NCI-H1436 (cell line): ENCODE data around the gene LOX.
A peak's percentile ranks its signal among the peaks of the same experiment; 100 is the strongest.

Source experiments
- DNase-seq: peaks from one replicate; lab custom pipeline; 2025; lab: John Stamatoyannopoulos, UW

The LOX gene, protein sequence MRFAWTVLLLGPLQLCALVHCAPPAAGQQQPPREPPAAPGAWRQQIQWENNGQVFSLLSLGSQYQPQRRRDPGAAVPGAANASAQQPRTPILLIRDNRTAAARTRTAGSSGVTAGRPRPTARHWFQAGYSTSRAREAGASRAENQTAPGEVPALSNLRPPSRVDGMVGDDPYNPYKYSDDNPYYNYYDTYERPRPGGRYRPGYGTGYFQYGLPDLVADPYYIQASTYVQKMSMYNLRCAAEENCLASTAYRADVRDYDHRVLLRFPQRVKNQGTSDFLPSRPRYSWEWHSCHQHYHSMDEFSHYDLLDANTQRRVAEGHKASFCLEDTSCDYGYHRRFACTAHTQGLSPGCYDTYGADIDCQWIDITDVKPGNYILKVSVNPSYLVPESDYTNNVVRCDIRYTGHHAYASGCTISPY

DNA sequence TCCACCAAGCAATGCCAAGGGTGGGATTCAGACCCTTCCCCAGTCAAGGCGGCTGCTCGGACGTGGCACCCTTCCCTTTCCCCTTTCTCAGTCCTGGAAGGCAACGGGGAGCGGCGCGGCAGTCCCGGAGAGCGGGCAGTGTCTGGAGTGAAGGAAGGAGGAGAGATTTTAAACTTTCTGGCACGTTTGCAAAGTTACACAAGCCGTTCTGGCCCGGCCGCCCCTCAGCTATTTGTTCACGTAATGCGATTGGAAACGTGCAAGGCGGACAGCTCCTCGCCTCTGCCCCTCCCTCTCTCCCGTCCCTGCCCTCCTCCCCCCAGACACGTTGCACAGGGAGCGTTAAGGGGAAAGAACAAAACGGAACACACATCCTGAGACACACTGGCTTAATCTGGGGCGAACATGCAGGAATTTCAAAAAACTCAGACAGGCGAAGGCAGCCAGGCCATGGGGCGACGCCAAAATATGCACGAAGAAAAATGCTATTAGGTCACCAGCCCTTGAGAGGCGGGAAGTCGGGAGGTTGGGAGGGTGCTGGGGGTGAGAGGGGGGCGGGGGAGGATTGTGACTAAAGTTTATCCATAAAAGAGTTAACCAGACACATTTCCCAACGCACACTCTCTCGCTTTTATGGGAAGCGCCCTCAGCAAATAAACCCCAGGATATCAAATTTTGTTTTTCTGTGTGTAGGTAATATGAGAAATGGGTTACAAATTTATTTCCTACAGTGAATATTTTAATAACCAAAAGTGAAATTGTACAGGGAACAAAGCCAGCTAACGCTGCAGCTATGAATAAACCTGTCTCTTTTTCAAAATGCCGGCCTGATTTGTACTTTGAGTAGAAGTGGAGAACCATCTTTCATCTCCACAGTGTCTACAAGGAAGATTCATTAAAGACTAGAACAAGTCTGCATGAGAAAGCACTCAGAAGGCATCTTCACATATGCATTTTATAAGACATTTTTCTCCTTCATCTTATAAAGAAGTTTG lies at the start of gene LOX:
Gene LOX (minus strand): TSS at position 144 of the 995 bp plus-strand sequence. CDS start 274 bp downstream, outside the sequence.
- DNase-seq, result no peak

DNA sequence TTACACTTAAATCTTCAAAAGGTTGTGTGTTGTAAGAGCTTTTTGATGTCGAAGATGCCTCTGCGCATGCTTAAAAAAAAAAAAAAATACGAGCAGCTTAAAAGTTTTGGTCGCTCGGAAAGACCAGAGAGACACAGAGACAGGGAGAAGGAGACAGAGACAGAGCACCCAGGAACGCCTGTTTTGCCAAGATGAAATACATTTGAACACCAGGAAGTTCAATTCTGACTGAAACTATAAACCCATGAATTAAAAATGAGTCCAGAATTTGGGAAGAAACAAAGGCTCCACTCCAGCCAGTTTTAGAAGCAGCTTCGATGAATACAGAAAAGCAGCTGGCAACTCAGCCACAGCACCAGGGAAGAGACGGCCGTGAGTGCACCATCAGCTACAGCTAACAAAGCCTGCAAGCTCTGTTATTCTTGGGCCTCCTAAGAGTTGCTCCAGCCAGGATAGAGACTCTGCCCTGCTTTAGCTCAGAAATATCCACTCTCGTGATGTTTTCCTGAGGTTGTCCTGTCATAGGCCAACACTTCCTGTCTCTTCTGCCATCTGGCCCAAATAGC lies 48.8 kb upstream of the LOX start:
- DNase-seq, result no peak

DNA sequence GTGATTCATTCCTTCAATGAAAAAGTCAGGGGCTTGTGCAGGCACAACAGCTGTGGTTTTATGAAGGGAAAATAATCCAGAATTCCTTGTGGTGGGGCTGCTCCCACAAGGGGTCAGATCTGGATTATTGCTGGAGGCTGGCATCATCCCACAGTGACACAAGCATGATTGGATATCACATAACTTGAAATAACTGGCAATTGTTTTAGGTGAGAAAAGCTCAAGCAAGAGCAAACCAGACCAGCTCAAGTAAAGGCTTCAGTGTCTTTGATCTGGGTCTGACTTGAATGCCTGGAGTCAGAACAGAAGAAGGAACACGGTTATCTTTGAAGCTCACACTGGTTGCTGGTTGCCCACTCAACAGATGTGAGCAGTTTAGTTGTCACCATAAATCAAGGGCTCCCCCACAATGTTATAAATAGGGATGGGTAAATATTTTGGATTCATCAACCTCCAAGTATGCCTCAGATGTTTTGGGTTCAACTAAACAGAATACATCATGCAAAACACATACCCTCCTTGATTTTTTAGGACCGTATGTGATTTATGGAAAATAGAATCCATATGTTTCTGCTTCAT lies 48.2 kb upstream of the LOX start:
- no peak for DNase-seq

DNA sequence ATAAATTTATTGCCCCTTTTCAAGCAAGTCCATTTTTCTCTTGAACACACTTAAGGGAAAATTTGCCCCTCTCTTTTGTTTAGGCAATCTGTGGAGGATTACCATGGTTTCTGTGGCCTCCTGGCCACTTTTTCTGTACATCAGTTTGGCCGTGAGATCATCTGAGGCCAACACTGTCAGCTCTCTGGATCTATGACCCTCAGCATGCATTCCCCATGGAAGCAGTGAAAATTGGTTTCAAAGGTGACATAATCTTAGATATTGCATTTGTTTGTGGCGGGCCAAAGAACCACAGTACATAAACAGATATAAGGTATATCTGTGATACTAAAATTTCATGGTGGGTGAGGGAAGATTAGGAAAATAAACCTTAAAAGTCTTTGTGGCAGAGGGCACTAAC lies 46.7 kb upstream of the LOX start:
- DNase-seq, result no peak

DNA sequence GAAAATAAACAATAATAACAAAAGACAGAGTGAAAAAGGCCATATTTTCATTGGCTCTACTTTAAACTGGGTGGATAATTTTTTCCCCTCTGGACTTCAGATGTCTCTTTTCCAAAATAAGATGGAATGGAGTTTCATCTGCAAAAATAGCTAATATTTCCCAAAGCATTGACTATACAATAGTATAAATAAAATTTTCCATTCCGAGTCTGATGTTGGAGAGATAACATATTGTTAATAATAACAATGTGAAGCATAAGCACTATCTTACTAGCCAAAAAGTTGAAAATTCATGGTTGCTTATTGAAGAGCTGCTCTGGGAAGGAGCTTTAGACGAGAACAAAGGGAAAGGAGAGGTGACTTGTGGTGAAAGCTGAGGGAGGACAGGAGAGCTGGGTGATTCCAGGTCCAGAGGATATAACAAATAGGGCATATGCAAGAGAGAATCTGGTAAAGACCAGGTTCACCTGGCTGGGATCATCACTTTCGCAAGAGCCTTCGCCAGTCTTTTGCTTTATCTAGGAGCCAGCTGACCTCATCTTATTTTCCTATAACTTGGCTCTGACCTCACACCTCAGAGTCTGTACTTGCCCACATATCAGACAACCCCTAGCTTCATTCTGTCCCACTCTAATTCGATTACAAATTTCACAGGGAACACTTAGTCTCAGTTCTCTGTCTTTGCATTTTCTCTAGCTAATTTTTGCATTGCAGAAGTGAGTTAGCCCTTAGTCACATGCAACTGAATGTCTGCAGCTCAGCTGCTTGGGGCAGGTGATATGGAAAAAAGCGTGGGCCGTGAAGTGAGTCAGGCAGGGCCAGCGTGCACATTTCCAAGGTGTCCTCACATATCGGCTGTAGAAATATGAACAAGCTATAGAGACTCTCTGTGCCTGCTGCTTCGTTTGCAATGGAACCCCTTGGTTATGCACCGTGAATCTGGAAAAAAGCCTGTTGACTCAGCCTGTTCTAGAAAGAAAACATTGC lies 43.7 kb upstream of the LOX start:
- no peak for DNase-seq

DNA sequence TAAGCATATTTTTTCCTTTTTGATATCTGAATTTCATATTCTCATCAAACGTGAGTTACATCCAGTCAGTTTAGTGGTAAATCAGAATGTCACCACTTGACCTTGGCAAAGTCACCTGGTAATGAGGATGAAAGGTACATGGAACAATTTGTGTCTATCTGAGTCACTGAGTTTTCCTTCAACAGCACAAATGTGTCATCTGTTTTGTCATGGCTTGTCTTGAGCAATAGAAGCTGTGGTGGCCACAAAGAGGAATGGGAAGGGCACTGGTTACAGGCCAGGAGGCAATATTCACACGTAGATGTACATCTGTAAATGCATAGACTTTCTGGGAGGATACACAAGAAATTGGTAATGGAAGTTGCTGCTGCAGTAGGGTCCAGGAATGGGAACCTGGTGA lies 42.9 kb upstream of the LOX start:
- DNase-seq, result no peak

DNA sequence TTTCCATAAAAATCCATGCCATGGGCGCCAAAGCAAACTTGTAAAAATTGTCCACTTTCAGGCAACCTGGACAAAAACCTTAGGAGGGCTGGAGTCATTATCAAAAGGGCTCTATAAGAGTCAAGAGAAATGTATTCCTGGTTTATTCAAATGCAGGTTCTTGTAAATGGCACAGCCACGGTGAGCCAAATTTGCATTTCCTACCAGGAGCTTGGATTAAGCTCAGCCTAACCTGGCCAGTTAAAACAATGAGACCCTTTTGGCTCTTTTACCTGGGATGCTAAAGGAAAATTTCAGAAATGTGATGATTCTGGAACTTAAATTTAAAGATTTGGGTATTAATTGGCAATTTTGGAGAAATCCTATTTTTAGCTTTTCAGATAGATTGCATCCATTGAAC lies 42.4 kb upstream of the LOX start:
- DNase-seq, result no peak

DNA sequence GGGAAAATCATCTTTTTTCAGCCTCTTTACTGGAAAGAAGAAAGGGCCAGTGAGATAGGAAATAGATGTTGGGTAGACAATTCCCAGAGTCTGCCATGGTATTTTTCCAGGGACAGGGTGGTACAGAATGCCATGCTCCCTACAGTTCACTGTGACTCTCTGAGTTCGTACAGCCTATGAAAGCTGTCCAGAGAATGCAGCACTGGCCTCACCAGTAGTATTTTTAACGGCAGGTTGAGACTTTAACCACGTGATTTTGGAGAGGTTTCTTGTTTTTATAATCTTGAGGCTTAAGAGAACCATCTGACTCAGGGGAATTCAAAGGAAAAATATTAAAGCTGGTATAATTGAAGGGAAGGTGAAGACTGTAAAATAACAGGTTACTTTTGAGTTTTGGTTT lies 41.1 kb upstream of the LOX start:
- DNase-seq, result no peak

DNA sequence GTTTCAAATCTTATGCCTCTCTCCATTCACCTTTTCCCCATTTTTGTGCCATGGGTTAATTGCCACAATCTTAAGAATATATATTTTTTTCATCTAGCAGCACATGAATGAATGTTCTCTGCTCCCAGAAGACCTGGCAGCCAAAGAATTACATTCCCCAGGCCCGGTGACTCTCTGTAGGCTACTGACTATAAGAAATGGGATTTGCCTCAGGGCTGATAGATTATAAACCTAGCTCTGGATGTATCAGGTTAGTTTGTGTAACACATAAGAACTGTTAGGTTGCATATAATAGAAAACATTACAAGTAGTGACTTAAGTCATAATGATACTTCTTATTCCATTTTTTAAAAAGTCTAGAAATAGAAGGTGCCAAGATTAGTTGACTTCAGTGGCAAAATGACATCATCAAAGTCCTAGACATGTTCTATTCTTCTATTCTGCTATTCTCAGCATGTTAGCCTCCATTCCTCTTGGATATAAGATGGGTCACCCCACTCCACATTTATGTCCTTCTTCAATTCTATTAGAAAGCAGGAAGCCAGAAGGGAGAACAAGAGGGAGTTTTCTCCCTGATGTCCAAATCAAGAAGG lies 40.4 kb upstream of the LOX start:
- DNase-seq, result no peak

DNA sequence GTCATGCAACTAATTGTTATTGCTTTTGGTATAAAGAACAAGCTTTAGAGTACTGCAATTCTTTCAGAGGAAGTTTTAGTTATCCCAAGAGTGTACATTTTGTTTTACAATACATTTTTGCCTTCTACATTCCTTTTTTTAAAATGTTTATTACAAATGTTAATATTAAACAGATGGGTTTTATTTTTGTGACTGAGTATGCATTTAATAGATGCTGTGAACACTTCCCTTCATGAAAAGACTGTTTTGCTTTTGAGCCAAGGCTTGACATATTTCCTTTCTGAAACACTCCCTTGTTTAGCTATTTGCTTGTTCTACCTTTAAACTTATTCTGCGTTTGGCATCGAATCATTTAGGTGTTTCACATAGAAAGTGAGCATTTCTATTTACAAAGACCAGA lies 36.4 kb upstream of the LOX start:
- DNase-seq, result no peak

DNA sequence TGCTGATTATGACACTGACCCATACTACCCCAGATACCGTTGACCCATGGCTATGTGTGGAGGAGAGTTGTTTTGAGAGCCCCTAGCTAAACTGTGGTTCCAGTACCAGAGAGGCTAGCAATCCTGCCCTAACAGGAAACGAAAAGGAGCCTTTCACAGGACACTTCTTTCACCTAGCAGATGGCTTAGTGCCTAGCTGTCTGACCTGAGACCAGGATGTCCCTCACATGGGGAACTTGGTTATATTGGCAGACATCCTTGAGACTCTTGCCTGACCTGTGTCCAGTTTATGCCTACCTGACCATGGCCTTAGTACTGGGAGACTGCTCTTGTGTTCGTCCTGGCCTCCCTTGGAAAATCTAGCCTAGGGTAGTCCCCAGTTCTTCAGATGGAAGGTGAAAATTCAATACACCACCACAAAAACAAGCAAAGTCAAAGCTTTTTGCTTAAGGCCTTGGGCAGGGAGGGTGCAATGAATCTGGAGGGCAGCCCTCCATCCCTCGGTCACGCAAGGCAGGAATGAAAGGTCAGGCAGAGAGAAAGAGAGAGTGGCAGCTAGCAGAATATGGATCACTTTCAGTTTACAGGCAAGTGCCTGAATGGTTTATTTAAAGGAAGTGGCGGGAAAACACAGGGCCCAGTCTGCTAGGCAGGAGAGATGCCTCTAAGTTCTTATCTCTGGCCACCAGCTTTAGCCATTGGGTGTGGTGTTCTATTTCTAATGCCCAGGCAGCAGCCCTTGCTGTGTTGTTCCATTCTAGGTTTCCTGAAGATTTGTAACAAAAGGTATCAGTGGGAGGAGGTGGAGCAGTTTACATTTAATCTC lies 34.9 kb upstream of the LOX start:
- DNase-seq, result no peak

DNA sequence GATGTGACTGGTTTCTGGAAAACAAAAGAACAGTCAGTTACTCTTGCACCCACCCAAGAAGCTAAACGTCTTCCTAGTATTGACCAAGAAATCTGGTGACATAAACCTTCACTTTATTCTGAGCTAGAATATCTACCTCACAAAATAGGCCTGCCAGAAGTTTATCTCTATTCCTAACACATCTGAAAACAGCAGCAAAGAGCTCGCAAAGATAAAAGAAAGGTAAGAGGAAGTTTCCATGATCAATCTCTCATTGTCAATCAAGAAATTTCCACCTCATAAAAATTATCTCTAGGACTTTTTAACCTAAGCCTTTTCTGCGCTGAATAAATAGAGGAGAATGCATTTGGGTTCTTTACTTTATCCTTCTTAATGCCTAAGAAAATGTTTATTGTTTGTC lies 34.0 kb upstream of the LOX start:
- no peak for DNase-seq

DNA sequence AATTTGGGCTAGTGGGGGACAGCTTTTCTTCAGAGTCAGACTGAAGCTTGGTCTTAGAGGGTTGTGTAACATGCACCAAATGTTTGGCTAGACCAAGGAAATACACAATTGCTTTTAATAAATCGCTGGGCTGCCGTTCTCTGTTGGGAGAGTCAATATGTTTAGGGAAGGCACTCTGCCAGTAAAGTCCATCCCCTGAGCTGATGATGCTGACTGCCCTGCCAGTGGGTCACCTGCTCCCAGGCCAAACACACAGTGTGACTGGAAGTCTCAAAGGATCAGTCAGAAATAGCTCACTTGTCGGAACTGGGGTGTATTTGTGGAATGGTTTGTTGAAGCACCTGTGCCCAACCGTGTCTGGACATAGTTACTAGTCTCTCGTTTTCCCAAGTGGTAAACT lies 33.4 kb upstream of the LOX start:
- no peak for DNase-seq

DNA sequence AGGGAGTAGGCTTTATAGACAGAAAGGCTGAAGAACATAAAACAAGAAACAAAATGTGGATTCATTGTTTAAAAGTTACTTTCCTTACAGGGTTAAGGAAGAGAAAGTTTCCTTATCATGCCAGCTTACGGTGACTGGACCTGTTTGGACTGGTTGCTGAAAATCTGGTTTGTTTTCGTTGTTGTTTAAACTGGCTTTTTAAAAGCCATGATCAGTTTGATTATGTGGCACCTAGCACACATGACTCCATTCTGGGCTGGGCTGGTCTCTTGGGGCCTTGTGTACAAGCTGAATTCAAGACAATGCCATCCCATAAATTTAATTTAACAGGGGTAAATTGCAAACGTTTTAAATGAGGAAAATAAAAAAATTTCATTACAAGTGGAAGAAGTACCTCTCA lies 32.9 kb upstream of the LOX start:
- no peak for DNase-seq

DNA sequence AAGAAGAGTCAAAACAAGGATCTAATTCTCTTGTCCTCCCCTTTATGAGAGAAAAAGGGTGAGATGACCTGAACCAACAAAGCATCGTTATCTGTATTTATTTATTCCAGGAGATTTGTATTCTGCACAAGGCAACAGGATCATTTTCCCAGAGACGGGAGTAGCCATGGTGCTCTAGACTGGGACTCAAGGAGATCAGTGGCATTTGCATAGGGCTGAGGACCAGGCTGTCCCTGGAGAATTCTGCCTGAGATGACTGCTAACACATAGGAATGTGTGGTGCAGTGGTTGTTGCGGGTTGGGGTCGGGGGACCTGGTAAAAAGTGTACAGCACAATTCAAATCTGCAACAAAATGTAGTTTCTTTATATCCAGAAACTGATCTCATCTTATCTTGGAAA lies 29.0 kb upstream of the LOX start:
- no peak for DNase-seq

DNA sequence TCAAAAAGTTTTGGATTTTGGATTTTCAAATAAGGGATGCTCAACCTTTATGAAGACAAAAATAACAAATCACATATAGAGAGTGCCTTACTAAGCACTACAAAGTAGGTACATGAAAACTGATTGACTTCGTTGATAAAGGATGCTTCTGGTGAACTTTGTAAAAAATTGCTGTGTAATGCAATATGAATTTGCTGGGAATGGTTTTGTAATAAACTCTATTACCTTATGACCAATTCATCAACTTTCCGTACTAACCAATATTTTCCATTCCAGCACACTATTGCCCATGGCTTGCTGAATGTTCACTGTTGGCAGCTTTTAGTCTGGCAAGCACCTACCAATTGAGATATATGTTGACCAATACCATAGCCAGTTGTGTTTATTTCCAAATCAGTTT lies 27.9 kb upstream of the LOX start:
- DNase-seq, result no peak

DNA sequence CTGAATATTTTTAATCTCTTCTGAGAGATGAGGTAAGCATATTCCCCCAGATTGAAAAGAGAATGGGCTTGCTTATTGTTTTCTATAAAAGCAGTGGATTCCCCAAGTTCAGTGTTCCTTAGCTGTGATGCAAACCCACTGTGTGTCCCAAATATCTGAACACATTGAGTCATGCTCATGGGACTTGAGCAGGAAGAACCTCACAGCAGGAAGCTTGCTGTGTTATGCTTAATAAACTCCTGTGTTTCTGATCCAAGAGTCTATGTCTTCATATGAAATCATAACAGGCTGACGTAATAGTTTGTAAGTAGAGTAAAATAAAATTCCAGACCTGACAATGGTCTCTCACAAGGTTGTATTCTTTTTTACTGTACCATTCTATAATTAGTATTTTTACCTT lies 24.8 kb upstream of the LOX start:
- no peak for DNase-seq

DNA sequence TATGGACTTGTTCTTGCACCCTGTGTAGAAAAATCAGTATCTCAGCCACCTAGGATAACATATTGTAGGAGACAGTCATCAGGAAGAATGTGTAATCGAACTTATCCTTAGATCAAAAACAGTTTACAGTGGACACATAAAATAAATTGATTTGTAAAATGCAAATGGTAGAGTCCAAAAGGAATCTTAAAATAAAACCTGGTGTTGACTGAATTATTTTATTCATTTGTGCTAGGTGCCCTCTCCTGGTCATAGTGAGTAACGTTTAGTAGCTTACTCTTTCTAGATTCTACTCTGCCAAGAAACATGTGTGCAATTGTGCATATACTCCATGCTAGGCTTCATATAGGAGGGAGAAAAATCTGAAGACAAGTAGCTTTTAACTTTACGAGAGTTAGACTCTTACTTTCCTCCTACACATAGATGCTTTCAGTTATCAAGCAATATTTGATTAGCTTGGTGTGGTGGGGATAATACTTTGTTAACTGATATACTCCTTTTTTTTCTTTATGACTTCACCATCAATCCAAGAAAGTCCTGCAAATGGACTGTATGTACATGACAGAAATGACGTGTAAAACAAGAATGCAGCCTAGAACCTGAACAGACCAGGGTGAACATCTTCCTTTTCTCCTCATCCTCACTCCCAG lies 23.7 kb upstream of the LOX start:
- DNase-seq, result peak; percentile 18

DNA sequence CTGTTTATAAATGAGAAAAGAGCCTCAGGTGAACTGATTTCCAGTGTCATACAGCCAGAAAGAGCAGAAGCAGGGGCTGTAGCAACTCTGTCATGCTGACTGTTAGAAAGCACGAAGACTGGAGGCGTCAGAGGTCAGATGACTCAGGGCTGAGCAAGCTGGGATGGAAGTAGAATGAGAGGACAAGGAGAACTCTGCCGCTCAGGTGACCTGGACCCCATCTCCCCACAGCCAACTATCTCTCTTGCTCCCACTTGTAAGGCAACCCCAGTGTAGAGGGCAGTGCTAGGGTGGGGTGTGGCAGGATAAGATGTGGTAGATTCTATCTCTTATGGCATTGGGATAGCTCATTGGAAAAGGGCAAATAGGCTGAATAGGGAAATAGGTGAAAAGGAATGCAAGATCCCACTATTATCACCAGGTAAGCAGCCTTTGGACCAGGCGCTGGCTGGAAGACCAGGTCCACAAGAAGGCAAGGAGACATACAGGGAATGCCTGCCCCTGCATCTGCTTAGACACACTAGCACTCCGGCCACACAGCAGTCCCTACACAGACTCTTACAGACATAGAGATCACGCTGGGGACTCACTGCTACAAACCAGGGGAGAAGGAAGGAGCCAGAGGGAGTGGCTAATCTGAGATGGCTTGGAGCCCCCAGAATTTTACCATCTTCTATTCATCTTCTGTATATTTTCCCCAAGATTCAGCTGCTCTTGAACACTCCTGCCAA lies 21.2 kb upstream of the LOX start:
- no peak for DNase-seq
